22Rv1 (cell line): ENCODE data around the gene DAGLB.

Experiments used
- ZFX ChIP-seq: fragments of 450-650 bp; IDR thresholded peaks from 2 replicates; pipeline ENCODE4 v1.6.1; 2017; ENCODE audit warnings: antibody characterized with exemption, borderline replicate concordance
- TF ChIP-seq, protein P1 (sequence below): fragments of 450-650 bp; IDR thresholded peaks from 2 replicates; pipeline ENCODE4 v1.5.1; 2017; ENCODE audit warnings: mild to moderate bottlenecking

- TF ChIP-seq, protein P1, sequence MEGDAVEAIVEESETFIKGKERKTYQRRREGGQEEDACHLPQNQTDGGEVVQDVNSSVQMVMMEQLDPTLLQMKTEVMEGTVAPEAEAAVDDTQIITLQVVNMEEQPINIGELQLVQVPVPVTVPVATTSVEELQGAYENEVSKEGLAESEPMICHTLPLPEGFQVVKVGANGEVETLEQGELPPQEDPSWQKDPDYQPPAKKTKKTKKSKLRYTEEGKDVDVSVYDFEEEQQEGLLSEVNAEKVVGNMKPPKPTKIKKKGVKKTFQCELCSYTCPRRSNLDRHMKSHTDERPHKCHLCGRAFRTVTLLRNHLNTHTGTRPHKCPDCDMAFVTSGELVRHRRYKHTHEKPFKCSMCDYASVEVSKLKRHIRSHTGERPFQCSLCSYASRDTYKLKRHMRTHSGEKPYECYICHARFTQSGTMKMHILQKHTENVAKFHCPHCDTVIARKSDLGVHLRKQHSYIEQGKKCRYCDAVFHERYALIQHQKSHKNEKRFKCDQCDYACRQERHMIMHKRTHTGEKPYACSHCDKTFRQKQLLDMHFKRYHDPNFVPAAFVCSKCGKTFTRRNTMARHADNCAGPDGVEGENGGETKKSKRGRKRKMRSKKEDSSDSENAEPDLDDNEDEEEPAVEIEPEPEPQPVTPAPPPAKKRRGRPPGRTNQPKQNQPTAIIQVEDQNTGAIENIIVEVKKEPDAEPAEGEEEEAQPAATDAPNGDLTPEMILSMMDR, result no peak
- TF ChIP-seq ZFX, result no peak
These were observed 24.7 kb downstream of the DAGLB start for GRCh38 chr7:6422926-6423632.
